Measurements from ENCODE around the gene STUB1. TPM values are rescaled to one million over a fixed set of nuclear protein-coding genes. Genes with fewer than 3 reads are reported as not detected.
A peak's percentile ranks its signal among the peaks of the same experiment; 100 is the strongest.

STUB1 gene
- total RNA-seq, 3 donors from 2014 or later: 127 to 184 (median 175) TPM

GRCh38 chr16:641326-642188, 38.7 kb upstream of the STUB1 start, which contains the start of gene MCRIP2:
MCRIP2 (plus strand) TSS chr16:641828; CDS start chr16:641992, 164 bp downstream.
- Histone ChIP-seq H3K27ac (peak within 1 kb of the TSS; percentile 75 to 88), H3K27me3 (no peaks in the 10 kb centered on the region), H3K36me3 (no peaks in the 10 kb centered on the region), H3K4me1 (peaks cover 0 to 11% of the 10 kb centered on the region in 2 donors), H3K9me3 (no peaks in the 10 kb centered on the region), H3K4me3 (peak within 1 kb of the TSS; percentile 65 to 94 (median 79))
- no peak for DNase-seq (ENCODE audit: low spot score in 2 of 2)
- intact Hi-C loops (cut with DNase I; ENCODE audit: low total_unique reads): no loop called here
- TF ChIP-seq, protein P1, sequence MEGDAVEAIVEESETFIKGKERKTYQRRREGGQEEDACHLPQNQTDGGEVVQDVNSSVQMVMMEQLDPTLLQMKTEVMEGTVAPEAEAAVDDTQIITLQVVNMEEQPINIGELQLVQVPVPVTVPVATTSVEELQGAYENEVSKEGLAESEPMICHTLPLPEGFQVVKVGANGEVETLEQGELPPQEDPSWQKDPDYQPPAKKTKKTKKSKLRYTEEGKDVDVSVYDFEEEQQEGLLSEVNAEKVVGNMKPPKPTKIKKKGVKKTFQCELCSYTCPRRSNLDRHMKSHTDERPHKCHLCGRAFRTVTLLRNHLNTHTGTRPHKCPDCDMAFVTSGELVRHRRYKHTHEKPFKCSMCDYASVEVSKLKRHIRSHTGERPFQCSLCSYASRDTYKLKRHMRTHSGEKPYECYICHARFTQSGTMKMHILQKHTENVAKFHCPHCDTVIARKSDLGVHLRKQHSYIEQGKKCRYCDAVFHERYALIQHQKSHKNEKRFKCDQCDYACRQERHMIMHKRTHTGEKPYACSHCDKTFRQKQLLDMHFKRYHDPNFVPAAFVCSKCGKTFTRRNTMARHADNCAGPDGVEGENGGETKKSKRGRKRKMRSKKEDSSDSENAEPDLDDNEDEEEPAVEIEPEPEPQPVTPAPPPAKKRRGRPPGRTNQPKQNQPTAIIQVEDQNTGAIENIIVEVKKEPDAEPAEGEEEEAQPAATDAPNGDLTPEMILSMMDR (IDR thresholded peaks at IDR 0.05): no peak
- TF ChIP-seq POLR2A (IDR thresholded peaks at IDR 0.05): peak; percentile 24

DNA sequence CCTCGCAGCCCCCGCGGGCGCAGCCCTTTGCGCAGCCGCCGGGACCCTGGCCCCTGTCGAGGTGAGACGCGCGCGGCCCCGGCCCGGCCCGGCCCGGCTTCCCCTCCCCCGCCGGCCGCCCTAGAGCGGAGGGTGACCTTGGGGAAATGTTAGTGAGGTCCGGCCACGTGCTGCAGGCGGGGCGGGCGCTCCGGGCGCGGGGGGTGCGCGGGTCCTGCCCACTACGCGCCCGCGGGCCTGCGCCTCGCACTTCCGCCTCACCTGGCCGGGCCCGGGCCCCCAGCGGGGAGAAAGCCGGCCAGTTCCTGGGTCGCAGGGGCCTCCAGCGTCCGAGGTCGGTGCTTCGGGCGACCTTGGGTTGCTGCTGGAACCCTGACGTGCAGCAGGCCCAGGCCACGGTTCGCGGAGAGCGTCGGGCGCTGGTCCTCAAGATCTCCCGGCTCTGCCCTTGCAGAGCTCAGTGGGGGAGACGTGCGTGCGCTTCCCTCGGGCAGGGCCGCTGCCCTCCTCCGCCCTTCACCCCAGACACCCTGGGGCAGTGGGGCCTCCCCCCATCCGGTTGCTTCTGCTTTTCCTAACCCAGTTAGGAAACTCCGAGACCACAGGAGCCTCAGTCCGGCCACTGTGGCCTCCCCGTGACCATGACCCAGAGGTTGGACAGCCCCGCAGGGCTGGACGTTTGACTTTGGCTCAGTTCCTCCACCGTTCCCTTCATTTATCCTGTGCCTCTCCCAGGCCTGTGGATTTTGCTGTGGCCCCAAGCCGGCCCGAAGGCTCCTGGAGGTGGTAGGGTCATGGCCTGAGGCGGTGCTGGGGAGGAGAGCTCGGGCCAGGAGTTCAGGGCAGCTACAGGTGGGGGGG, 37.8 kb upstream of the STUB1 start:
- TF ChIP-seq, protein P1 (IDR thresholded peaks at IDR 0.05): no peak
- TF ChIP-seq POLR2AphosphoS5 (IDR thresholded peaks at IDR 0.05): no peak
- no peak for TF ChIP-seq POLR2A (IDR thresholded peaks at IDR 0.05)
- no peaks in the 10 kb centered on the region for H3K9me3 ChIP-seq
- H3K36me3 ChIP-seq: no peaks in the 10 kb centered on the region
- peaks cover 0 to 19% of the 10 kb centered on the region in 2 donors for H3K4me1 ChIP-seq
- no peaks in the 10 kb centered on the region for H3K27me3 ChIP-seq
- DNase-seq (ENCODE audit: low spot score in 2 of 2): no peak
- H3K4me3 ChIP-seq: peak overlapping the region; percentile 65 to 94 (median 79)
- H3K27ac ChIP-seq: peak overlapping the region; percentile 75 to 88
- intact Hi-C loops (cut with DNase I; ENCODE audit: low total_unique reads): no loop called here

GRCh38 chr16:643050-643368, 37.2 kb upstream of the STUB1 start:
- no peaks in the 10 kb centered on the region for H3K27me3 ChIP-seq
- peaks cover 1 to 25% of the 10 kb centered on the region in 2 donors for H3K4me1 ChIP-seq
- TF ChIP-seq, protein P1 (IDR thresholded peaks at IDR 0.05): no peak
- TF ChIP-seq POLR2AphosphoS5 (IDR thresholded peaks at IDR 0.05): no peak
- TF ChIP-seq POLR2A (IDR thresholded peaks at IDR 0.05): no peak
- intact Hi-C loops (cut with DNase I; ENCODE audit: low total_unique reads): no loop called here
- peak overlapping the region in 2 of 3 donors; percentile 79 to 94 for H3K4me3 ChIP-seq
- H3K27ac ChIP-seq: peak overlapping the region; percentile 75 to 88
- H3K36me3 ChIP-seq: no peaks in the 10 kb centered on the region
- DNase-seq (ENCODE audit: low spot score in 2 of 2): no peak
- H3K9me3 ChIP-seq: no peaks in the 10 kb centered on the region

DNA sequence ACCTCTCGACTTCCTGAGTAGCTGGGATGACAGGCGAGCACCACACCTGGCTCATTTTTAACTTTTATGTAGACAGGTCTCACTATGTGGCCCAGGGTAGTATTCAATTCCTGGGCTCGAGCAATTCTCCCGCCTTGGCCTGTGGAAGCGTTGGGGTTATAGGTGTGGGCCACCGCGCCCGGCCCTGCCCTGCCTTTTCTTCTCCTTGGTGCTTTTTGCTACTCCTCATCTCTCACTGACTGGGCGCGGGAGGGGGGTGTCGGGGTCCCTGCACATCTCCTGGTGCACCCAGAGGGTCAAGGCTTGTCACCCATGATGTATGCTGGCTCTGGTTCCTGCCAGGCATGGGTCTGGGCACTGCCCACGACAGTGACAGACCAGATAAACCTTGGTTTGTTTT, 35.7 kb upstream of the STUB1 start:
- no peak overlapping the region for H3K27ac ChIP-seq

More for the DNA sequence above, 35.7 kb upstream of the STUB1 start:
- Histone ChIP-seq H3K4me3 (no peak overlapping the region), H3K9me3 (no peaks in the 10 kb centered on the region), H3K36me3 (no peaks in the 10 kb centered on the region), H3K4me1 (peaks cover 4 to 30% of the 10 kb centered on the region in 2 donors), H3K27me3 (no peaks in the 10 kb centered on the region)
- intact Hi-C loops (cut with DNase I; ENCODE audit: low total_unique reads): no loop called here
- no peak for DNase-seq (ENCODE audit: low spot score in 2 of 2)
- TF ChIP-seq, protein P1 (IDR thresholded peaks at IDR 0.05): no peak
- TF ChIP-seq POLR2A (IDR thresholded peaks at IDR 0.05): no peak
- TF ChIP-seq POLR2AphosphoS5 (IDR thresholded peaks at IDR 0.05): no peak
